SJSA1 (cell line): ENCODE measurements around the gene SNX8. TPM values are rescaled to one million over a fixed set of nuclear protein-coding genes. Genes with fewer than 3 reads are reported as not detected.

Source experiments
- DNase-seq, 2 experiments: peaks; one replicate each; pipeline ENCODE4 v3.0.0-alpha.2; 2015 to 2020; ENCODE audit warnings: low spot score in 2 of 2, low read depth in 1 of 2
- H3K27ac ChIP-seq: fragments of 250-450 bp; sonication (Bioruptor Pico); 2 replicates; pipeline ENCODE4 v1.5.1; 2020; ENCODE audit warnings: mild to moderate bottlenecking, moderate library complexity
- H3K27me3 ChIP-seq: fragments of 250-450 bp; sonication (Bioruptor Pico); replicated peaks from 2 replicates; pipeline ENCODE4 v1.5.1; 2020; ENCODE audit warnings: mild to moderate bottlenecking, moderate library complexity
- H3K36me3 ChIP-seq: fragments of 250-450 bp; sonication (Bioruptor Pico); 2 replicates; pipeline ENCODE4 v1.5.1; 2020; ENCODE audit warnings: mild to moderate bottlenecking
- H3K4me1 ChIP-seq: fragments of 250-450 bp; sonication (Bioruptor Pico); replicated peaks from 2 replicates; pipeline ENCODE4 v1.6.1; 2021; ENCODE audit warnings: mild to moderate bottlenecking
- H3K4me3 ChIP-seq: fragments of 250-450 bp; sonication (Bioruptor Pico); 2 replicates; pipeline ENCODE4 v1.5.1; 2020; ENCODE audit warnings: mild to moderate bottlenecking
- H3K9me3 ChIP-seq: fragments of 250-450 bp; sonication (Bioruptor Pico); replicated peaks from 2 replicates; pipeline ENCODE4 v1.5.1; 2020; ENCODE audit warnings: mild to moderate bottlenecking
- total RNA-seq: library from RNA; depleted of rRNA; stranded (reverse); fragments of >200 nt; shearing (Covaris generic); gene quantifications from 2 replicates; pipeline ENCODE4 v1.2.3, GENCODE V29; 2014; rRNA removed

SNX8 gene, protein sequence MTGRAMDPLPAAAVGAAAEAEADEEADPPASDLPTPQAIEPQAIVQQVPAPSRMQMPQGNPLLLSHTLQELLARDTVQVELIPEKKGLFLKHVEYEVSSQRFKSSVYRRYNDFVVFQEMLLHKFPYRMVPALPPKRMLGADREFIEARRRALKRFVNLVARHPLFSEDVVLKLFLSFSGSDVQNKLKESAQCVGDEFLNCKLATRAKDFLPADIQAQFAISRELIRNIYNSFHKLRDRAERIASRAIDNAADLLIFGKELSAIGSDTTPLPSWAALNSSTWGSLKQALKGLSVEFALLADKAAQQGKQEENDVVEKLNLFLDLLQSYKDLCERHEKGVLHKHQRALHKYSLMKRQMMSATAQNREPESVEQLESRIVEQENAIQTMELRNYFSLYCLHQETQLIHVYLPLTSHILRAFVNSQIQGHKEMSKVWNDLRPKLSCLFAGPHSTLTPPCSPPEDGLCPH
- 10.1 and 12.2 TPM in 2 replicates for total RNA-seq

DNA sequence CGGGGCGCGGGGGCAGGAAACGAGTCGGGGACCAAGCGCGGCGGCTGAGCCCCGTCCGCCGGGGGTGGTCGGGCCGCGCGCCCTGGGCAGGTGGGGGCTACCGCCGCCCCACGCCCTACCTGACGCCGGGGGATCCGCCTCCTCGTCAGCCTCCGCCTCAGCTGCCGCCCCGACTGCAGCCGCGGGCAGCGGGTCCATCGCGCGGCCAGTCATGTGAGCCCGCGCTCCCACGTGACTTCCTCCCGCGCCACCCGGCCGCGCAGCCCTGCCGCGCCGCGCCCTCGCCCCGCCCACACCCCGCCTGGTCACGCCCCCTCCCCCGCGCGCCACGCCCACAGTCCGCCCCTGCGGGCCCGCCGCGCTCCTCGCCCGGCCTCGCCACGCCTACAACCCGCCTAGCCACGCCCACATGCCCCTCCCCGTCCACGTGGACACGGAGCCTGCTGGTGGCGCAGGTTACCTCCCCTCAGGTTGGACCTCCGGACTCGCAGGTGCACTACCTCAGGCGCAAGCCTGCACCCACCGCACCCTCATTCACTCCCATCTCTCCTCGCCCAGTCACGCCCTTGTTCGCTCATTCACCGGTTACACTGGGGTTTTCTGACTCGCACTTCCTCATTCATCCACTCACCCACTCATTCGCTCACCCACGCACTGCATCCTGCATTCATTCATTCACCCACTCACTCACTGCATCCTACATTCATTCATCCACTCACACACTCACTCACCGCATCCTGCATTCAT is at the start of gene SNX8:
SNX8 (minus strand) TSS at position 233 of the 747 bp plus-strand sequence; CDS start at position 213, 20 bp downstream.
- Histone ChIP-seq H3K27me3 (no peaks in the 10 kb centered on the region), H3K4me1 (peaks cover 33% of the 10 kb centered on the region), H3K4me3 (peak within 1 kb of the TSS; percentile 90), H3K9me3 (no peaks in the 10 kb centered on the region), H3K36me3 (peaks cover 4% of the 10 kb centered on the region; the same call in 1 of the 2 replicates), H3K27ac (peak within 1 kb of the TSS; percentile 41)
- peak; percentile 66 to 91 for DNase-seq

DNA sequence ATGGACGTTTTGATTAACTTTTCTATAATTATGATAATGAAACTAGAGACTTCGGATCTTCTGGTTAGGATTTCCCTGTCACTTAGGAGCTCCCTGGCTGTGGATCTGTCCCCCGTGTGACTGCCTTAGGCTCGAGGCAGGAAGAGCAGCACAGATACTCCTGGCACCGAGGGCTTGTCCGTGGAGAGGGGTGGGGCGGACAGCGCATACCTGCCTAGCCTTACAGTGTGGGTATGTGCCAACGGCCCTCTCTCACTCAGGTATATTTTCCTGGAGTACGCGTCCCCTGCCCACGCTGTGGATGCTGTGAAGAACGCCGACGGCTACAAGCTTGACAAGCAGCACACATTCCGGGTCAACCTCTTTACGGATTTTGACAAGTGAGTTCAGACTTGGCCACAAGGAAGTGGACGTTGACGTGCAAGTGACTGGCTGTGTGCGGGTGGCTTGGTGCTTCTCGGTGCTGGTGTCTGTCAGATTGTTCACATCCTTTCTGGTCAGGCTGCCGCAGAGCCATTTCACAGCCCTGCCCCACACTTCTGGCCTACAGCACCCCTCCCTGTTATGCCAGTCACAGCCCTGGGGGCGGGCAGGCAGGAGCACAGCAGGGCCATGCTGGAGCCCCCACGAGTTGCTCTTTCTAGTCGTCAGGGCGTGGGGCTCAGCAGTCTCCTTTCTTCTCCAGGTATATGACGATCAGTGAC is 48.3 kb upstream of the SNX8 start:
- Histone ChIP-seq H3K4me1 (no peaks in the 10 kb centered on the region), H3K27ac (no peak overlapping the region), H3K36me3 (peaks cover 96% of the 10 kb centered on the region), H3K9me3 (no peaks in the 10 kb centered on the region), H3K4me3 (no peak overlapping the region), H3K27me3 (no peaks in the 10 kb centered on the region)
- no peak for DNase-seq

- no peak for DNase-seq
- peaks cover 4% of the 10 kb centered on the region; the same call in 1 of the 2 replicates for H3K4me1 ChIP-seq
- H3K27ac ChIP-seq = no peak overlapping the region
- H3K36me3 ChIP-seq = peaks cover 89% of the 10 kb centered on the region
- no peaks in the 10 kb centered on the region for H3K27me3 ChIP-seq
- H3K4me3 ChIP-seq = no peak overlapping the region
- no peaks in the 10 kb centered on the region for H3K9me3 ChIP-seq
Observed at GRCh38 chr7:2360796-2361195, 46.6 kb upstream of the SNX8 start.

DNA sequence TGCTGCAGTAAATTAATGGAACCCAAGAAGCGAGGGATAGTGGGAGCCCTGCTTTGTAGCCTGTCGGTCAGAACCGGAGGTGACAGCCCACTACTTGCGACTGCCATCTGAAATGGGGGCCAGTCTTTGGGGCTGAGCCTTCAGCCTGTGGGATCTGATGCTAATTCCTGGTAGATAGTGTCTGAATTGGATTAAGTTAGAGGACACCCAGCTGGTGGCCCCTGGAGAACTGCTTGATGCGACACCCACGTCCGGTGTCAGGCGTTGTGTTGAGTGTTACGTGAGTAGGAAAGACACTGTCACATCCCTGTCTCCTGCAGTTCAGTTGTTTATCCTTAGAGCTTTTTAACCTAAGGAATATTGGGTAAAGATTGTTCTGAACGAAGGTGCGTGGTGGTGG is 45.4 kb upstream of the SNX8 start:
- peaks cover 87% of the 10 kb centered on the region for H3K36me3 ChIP-seq
- no peaks in the 10 kb centered on the region for H3K27me3 ChIP-seq
- peaks cover 4% of the 10 kb centered on the region; the same call in 1 of the 2 replicates for H3K4me1 ChIP-seq
- H3K27ac ChIP-seq = no peak overlapping the region
- no peak for DNase-seq
- no peak overlapping the region for H3K4me3 ChIP-seq
- no peaks in the 10 kb centered on the region for H3K9me3 ChIP-seq

- no peaks in the 10 kb centered on the region for H3K27me3 ChIP-seq
- H3K9me3 ChIP-seq = no peaks in the 10 kb centered on the region
- no peak for DNase-seq
- no peak overlapping the region for H3K4me3 ChIP-seq
- H3K27ac ChIP-seq = no peak overlapping the region
- peaks cover 4% of the 10 kb centered on the region; the same call in 1 of the 2 replicates for H3K4me1 ChIP-seq
- H3K36me3 ChIP-seq = peaks cover 82% of the 10 kb centered on the region
Observed at GRCh38 chr7:2358968-2359527, 44.8 kb upstream of the SNX8 start.

DNA sequence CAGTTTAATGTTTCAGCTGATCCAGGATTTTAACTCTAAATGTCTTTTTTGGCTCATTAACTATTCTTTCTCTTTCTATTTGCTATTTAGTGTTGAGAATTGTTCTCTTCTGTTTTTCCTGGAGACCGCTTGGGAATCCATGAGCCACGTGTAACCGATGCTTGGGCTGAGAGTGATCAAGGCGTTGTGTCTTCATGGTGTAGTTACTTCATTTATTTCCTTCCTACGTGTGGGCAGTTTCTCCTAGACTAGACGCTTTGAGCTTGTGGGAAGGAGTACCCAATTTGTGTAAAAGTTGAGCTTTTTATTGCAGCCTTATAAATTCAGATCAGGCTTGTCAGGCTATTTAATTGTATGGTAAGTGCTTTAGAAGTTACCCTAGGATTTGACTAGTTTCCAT is 43.3 kb upstream of the SNX8 start:
- no peak overlapping the region for H3K27ac ChIP-seq
- no peak for DNase-seq
- H3K36me3 ChIP-seq = peaks cover 67% of the 10 kb centered on the region
- H3K9me3 ChIP-seq = no peaks in the 10 kb centered on the region
- H3K4me3 ChIP-seq = no peak overlapping the region
- H3K27me3 ChIP-seq = no peaks in the 10 kb centered on the region
- H3K4me1 ChIP-seq = peaks cover 11% of the 10 kb centered on the region

GRCh38 chr7:2357165-2357564 is 42.9 kb upstream of the SNX8 start:
- Histone ChIP-seq H3K9me3 (no peaks in the 10 kb centered on the region), H3K27me3 (no peaks in the 10 kb centered on the region), H3K4me1 (peaks cover 11% of the 10 kb centered on the region), H3K36me3 (peaks cover 63% of the 10 kb centered on the region), H3K4me3 (no peak overlapping the region), H3K27ac (no peak overlapping the region)
- no peak for DNase-seq

DNA sequence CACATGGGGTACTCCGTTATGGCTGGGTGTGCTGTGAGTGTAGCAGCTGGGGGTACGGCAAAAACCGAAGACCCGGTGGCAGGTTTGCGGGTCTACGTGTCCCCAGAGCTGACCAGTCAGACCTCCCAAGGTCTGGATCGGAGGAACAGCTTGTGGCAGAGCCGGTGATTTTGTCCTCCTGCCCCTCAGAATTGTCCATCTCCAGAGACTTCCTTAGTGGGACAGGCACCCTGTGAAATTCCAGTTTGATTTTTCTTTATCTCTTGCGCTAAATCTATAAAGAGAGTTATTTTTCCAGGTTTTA is 41.4 kb upstream of the SNX8 start:
- DNase-seq = no peak
- Histone ChIP-seq H3K4me3 (peak overlapping the region; percentile 95), H3K27ac (no peak overlapping the region), H3K27me3 (no peaks in the 10 kb centered on the region), H3K36me3 (peaks cover 48% of the 10 kb centered on the region), H3K9me3 (no peaks in the 10 kb centered on the region), H3K4me1 (peaks cover 11% of the 10 kb centered on the region)

GRCh38 chr7:2354939-2355704 is 40.9 kb upstream of the SNX8 start:
- Histone ChIP-seq H3K36me3 (peaks cover 42% of the 10 kb centered on the region), H3K27ac (peak overlapping the region; percentile 100), H3K4me1 (peaks cover 11% of the 10 kb centered on the region), H3K9me3 (no peaks in the 10 kb centered on the region), H3K4me3 (peak overlapping the region; percentile 95), H3K27me3 (no peaks in the 10 kb centered on the region)
- peak in 1 of 2 experiments; percentile 32 for DNase-seq

DNA sequence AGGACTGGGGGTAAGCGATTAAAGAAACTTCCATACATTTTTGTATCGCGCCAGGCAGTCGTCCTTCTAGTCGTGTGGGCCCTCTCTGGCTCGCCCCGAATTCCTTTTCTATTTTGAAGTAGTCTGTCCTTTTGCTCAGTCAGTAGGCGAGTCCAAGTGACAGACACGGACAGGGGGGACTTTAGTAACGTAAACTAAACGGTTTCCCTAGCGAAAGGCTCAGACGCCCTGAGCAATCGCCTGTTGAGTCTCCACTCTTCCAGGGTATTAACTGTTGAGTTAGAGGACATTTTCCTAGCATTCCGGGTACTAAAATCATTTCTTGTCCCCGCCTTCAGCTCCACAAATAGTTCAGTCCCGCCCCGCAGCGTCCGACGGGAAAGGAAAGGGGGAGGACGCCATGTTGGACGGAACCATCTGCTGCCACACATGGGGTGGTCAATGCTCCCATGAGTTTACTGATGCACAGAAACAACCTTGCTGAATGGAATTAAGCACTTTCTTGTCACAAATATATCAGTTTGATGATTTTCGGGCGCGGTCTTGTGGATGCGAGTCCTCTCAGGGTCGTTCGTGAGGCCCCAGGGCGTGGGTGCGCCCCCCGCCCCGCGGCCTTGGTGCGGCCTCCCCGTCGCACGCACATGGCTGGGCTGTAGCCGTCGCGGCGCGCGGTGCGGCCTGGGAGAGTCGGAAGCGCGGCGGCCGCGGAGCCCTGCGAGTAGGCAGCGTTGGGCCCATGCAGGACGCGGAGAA is 40.1 kb upstream of the SNX8 start, which contains the start of gene EIF3B:
EIF3B (plus strand) TSS at position 642 of the 753 bp plus-strand sequence; CDS start at position 737, 95 bp downstream.
- peaks cover 35% of the 10 kb centered on the region for H3K36me3 ChIP-seq
- H3K4me1 ChIP-seq = peaks cover 11% of the 10 kb centered on the region
- H3K4me3 ChIP-seq = peak within 1 kb of the TSS; percentile 95
- H3K9me3 ChIP-seq = no peaks in the 10 kb centered on the region
- H3K27ac ChIP-seq = peak within 1 kb of the TSS; percentile 100
- DNase-seq = peak; percentile 91 to 99
- no peaks in the 10 kb centered on the region for H3K27me3 ChIP-seq

DNA sequence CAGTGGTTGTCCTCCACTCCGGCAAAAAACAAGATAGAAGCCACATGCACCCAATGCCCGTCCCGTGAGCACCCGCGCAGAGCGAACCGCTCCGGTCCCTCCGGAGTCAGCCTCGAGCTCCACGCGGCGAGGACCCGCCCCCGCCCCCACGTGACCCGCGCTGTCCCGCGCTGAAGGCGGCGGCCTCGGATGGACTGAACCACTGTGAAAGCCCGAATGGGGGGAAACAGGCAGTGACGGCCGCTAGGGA is 39.6 kb upstream of the SNX8 start:
- peaks cover 31% of the 10 kb centered on the region for H3K36me3 ChIP-seq
- peak overlapping the region; percentile 95 for H3K4me3 ChIP-seq
- H3K9me3 ChIP-seq = no peaks in the 10 kb centered on the region
- peak overlapping the region; percentile 100 for H3K27ac ChIP-seq
- H3K27me3 ChIP-seq = no peaks in the 10 kb centered on the region
- peaks cover 11% of the 10 kb centered on the region for H3K4me1 ChIP-seq
- DNase-seq = peak in 1 of 2 experiments; percentile 87

- H3K27ac ChIP-seq = peak overlapping the region; percentile 100
- H3K9me3 ChIP-seq = no peaks in the 10 kb centered on the region
- H3K36me3 ChIP-seq = peaks cover 26% of the 10 kb centered on the region
- H3K27me3 ChIP-seq = no peaks in the 10 kb centered on the region
- no peak for DNase-seq
- peaks cover 11% of the 10 kb centered on the region for H3K4me1 ChIP-seq
- peak overlapping the region; percentile 95 for H3K4me3 ChIP-seq
Observed at GRCh38 chr7:2353113-2353935, 39.1 kb upstream of the SNX8 start.
